GM23338 (cell line): ENCODE data around the gene ARHGAP10. TPM values are rescaled to one million over a fixed set of nuclear protein-coding genes. Genes with fewer than 3 reads are reported as not detected.

Experiments used
- ATAC-seq: fragments of 200-7000 bp; cut with Tn5 transposase; 3 replicates; pipeline ENCODE4 v1.9.1; 2020
- DNase-seq: peaks from one replicate; pipeline ENCODE4 v3.0.0-alpha.2; 2015; ENCODE audit warnings: low spot score
- H2AFZ ChIP-seq: fragments of 200-600 bp; sonication (generic); 2 replicates; pipeline ENCODE4 v1.8.0; 2016; ENCODE audit warnings: antibody characterized with exemption, mild to moderate bottlenecking, moderate library complexity
- H3F3A ChIP-seq: fragments of 200-600 bp; sonication (generic); replicated peaks from 2 replicates; pipeline ENCODE4 v1.8.0; 2017; ENCODE audit warnings: antibody characterized with exemption, mixed run types, low read depth
- H3K27ac ChIP-seq: fragments of 200-600 bp; sonication (generic); 2 replicates; pipeline ENCODE4 v1.6.1; 2016; ENCODE audit warnings: low read depth
- H3K27me3 ChIP-seq: fragments of 200-600 bp; sonication (generic); 2 replicates; pipeline ENCODE4 v1.8.0; 2016; ENCODE audit warnings: mild to moderate bottlenecking, mixed run types, moderate library complexity; ENCODE audit not compliant: insufficient read depth
- H3K36me3 ChIP-seq: fragments of 200-600 bp; sonication (generic); 2 replicates; pipeline ENCODE4 v1.8.0; 2016; ENCODE audit warnings: mild to moderate bottlenecking; ENCODE audit not compliant: insufficient read depth
- H3K4me1 ChIP-seq: fragments of 200-600 bp; sonication (generic); 2 replicates; pipeline ENCODE4 v1.8.0; 2016; ENCODE audit warnings: mild to moderate bottlenecking, moderate library complexity; ENCODE audit not compliant: insufficient read depth
- H3K4me2 ChIP-seq: fragments of 200-600 bp; sonication (generic); 2 replicates; pipeline ENCODE4 v1.7.1; 2017; ENCODE audit warnings: mixed run types
- H3K4me3 ChIP-seq: fragments of 200-600 bp; sonication (generic); 2 replicates; pipeline ENCODE4 v1.6.1; 2016; ENCODE audit warnings: mixed run types
- H3K79me2 ChIP-seq: fragments of 200-600 bp; sonication (generic); replicated peaks from 2 replicates; pipeline ENCODE4 v1.8.0; 2017; ENCODE audit warnings: mild to moderate bottlenecking; ENCODE audit not compliant: insufficient read depth
- H3K9me2 ChIP-seq: fragments of 200-600 bp; sonication (generic); 2 replicates; pipeline ENCODE4 v1.8.0; 2017; ENCODE audit not compliant: insufficient read depth
- H4K20me1 ChIP-seq: fragments of 200-600 bp; sonication (generic); replicated peaks from 2 replicates; pipeline ENCODE4 v1.8.0; 2017; ENCODE audit warnings: mild to moderate bottlenecking; ENCODE audit not compliant: insufficient read depth
- H3K27ac Mint-ChIP-seq: 2 replicates; pipeline ENCODE4 v1.8.0; 2020; ENCODE audit warnings: inconsistent platforms, mild to moderate bottlenecking, moderate library complexity, mixed read lengths
- H3K27me3 Mint-ChIP-seq: 3 replicates; pipeline ENCODE4 v1.8.0; 2022; ENCODE audit warnings: low read depth, mild to moderate bottlenecking, moderate library complexity, mixed read lengths, inconsistent platforms; ENCODE audit not compliant: insufficient read depth, poor library complexity
- H3K36me3 Mint-ChIP-seq: 3 replicates; pipeline ENCODE4 v1.8.0; 2021; ENCODE audit warnings: low read depth, mild to moderate bottlenecking, inconsistent platforms, moderate library complexity, mixed read lengths
- H3K4me1 Mint-ChIP-seq: 3 replicates; pipeline ENCODE4 v1.8.0; 2020; ENCODE audit warnings: mild to moderate bottlenecking, inconsistent platforms, mixed read lengths
- H3K4me3 Mint-ChIP-seq: 3 replicates; pipeline ENCODE4 v1.8.0; 2021; ENCODE audit warnings: moderate library complexity, mild to moderate bottlenecking, inconsistent platforms, mixed read lengths
- H3K9me3 Mint-ChIP-seq: 3 replicates; pipeline ENCODE4 v1.8.0; 2020; ENCODE audit warnings: moderate library complexity, mild to moderate bottlenecking, inconsistent platforms, mixed read lengths
- CREB1 ChIP-seq: fragments of 250-450 bp; sonication (Bioruptor Pico); IDR thresholded peaks from 2 replicates; pipeline ENCODE4 v1.5.0; 2020; ENCODE audit warnings: low read depth, mild to moderate bottlenecking, moderate library complexity
- ETS1 ChIP-seq: IDR thresholded peaks from 2 replicates; pipeline ENCODE4 v1.6.1; 2016; ENCODE audit warnings: antibody characterized with exemption
- EZH2 ChIP-seq: fragments of 200-600 bp; sonication (generic); IDR thresholded peaks from one replicate; pipeline ENCODE4 v1.8.0; 2017; ENCODE audit warnings: antibody characterized with exemption, mild to moderate bottlenecking, low read depth; ENCODE audit not compliant: unreplicated experiment
- EZH2phosphoT487 ChIP-seq: fragments of 200-600 bp; sonication (generic); IDR thresholded peaks from one replicate; pipeline ENCODE4 v1.8.1; 2018; ENCODE audit warnings: antibody characterized with exemption; ENCODE audit not compliant: unreplicated experiment
- JUNB ChIP-seq: IDR thresholded peaks from one replicate; pipeline ENCODE4 v1.6.1; 2016; ENCODE audit warnings: antibody characterized with exemption; ENCODE audit not compliant: unreplicated experiment
- NANOG ChIP-seq: IDR thresholded peaks from 2 replicates; pipeline ENCODE4 v1.6.1; 2016; ENCODE audit warnings: antibody characterized with exemption, borderline replicate concordance
- POLR2AphosphoS5 ChIP-seq: IDR thresholded peaks from 2 replicates; pipeline ENCODE4 v1.6.1; 2016; ENCODE audit warnings: antibody characterized with exemption, low read depth
- ZNF114 ChIP-seq: fragments of 250-450 bp; sonication (Bioruptor Pico); IDR thresholded peaks from 2 replicates; pipeline ENCODE4 v1.5.0; 2020; ENCODE audit warnings: mild to moderate bottlenecking, moderate library complexity
- ZNF331 ChIP-seq: fragments of 250-450 bp; sonication (Bioruptor Pico); IDR thresholded peaks from 2 replicates; pipeline ENCODE4 v1.5.0; 2020; ENCODE audit warnings: low read depth, mild to moderate bottlenecking, moderate library complexity
- polyA plus RNA-seq: library from polyadenylated mRNA; unstranded; fragments of >200 nt; fragmentation: Nextera tagmentation; extraction: Ambion mirVana; gene quantifications from 2 replicates; pipeline ENCODE4 v1.2.1, GENCODE V29; 2016
- total RNA-seq: library from RNA; depleted of rRNA; stranded (reverse); fragments of >200 nt; shearing (Covaris generic); gene quantifications from 2 replicates; pipeline ENCODE4 v1.2.3, GENCODE V29; 2014
- TF ChIP-seq, protein P1 (sequence below): IDR thresholded peaks from one replicate; pipeline ENCODE4 v1.6.1; 2018; ENCODE audit warnings: antibody characterized with exemption; ENCODE audit not compliant: unreplicated experiment

The ARHGAP10 gene
- total and polyA plus RNA-seq, 2 experiments from 2014 or later, result 5.1 to 6.3 TPM

- H3K27me3 ChIP-seq, result no peaks in the 10 kb centered on the region
- Mint-ChIP-seq H3K9me3 (peaks cover 3% of the 10 kb centered on the region; the same call in 2 of the 3 replicates), H3K4me1 (peaks cover 26% of the 10 kb centered on the region), H3K4me3 (no peak overlapping the region), H3K27ac (no peak overlapping the region), H3K36me3 (no peaks in the 10 kb centered on the region; the same call in 2 of the 3 replicates), H3K27me3 (peaks cover 4% of the 10 kb centered on the region)
- H3K4me3 ChIP-seq, result no peak overlapping the region
- no peak for ATAC-seq
- peaks cover 27% of the 10 kb centered on the region for H3K4me1 ChIP-seq
- no peaks in the 10 kb centered on the region for H3F3A ChIP-seq
- H2AFZ ChIP-seq, result no peak overlapping the region
- no peaks in the 10 kb centered on the region for H4K20me1 ChIP-seq
- DNase-seq, result no peak
- no peak overlapping the region for H3K27ac ChIP-seq
- no peaks in the 10 kb centered on the region for H3K79me2 ChIP-seq
- peak overlapping the region; percentile 25; the same call in 1 of the 2 replicates for H3K4me2 ChIP-seq
- no peak for TF ChIP-seq ETS1
- no peak for TF ChIP-seq NANOG
- TF ChIP-seq ZNF331, result no peak
- H3K9me2 ChIP-seq, result peaks cover 8% of the 10 kb centered on the region; the same call in 1 of the 2 replicates
- no peaks in the 10 kb centered on the region for H3K36me3 ChIP-seq
Measured at GRCh38 chr4:148112231-148112982, 380.5 kb downstream of the ARHGAP10 start.

DNA sequence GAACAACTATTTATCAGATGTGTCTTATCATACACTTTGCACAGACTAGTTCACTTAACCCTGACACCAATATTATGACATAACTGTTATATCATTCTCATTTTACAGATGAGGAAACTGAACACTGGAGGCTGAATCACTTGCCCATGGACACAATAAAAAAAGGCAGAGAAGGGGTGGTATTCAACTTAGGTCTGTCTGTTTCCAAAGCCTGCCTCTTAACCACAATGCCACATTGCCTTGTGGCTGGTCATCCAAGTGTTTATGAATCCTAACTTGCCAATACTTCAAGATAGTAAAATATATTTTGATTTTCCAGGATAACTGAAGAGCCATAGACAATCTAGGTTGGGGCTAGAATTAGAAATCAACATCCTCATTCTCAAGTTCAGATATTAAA, 382.5 kb downstream of the ARHGAP10 start:
- Histone ChIP-seq H3K4me1 (peaks cover 27% of the 10 kb centered on the region), H3F3A (no peaks in the 10 kb centered on the region), H3K4me2 (no peak overlapping the region), H3K4me3 (no peak overlapping the region), H3K79me2 (no peaks in the 10 kb centered on the region), H3K27ac (no peak overlapping the region), H4K20me1 (no peaks in the 10 kb centered on the region), H3K27me3 (no peaks in the 10 kb centered on the region), H3K36me3 (no peaks in the 10 kb centered on the region), H3K9me2 (peaks cover 8% of the 10 kb centered on the region; the same call in 1 of the 2 replicates), H2AFZ (no peak overlapping the region)
- no peaks in the 10 kb centered on the region for H3K36me3 Mint-ChIP-seq
- H3K9me3 Mint-ChIP-seq, result no peaks in the 10 kb centered on the region; the same call in 2 of the 3 replicates
- no peak for DNase-seq
- no peak overlapping the region for H3K4me3 Mint-ChIP-seq
- H3K27ac Mint-ChIP-seq, result no peak overlapping the region
- H3K4me1 Mint-ChIP-seq, result peaks cover 30% of the 10 kb centered on the region
- no peaks in the 10 kb centered on the region for H3K27me3 Mint-ChIP-seq
- no peak for ATAC-seq
- TF ChIP-seq POLR2AphosphoS5 (no peak), ZNF114 (CRISPR knock-in tag) (no peak), EZH2 (no peak), ZNF331 (no peak), NANOG (no peak), JUNB (no peak)

- Histone ChIP-seq H2AFZ (no peak overlapping the region), H3F3A (no peaks in the 10 kb centered on the region), H3K4me2 (no peak overlapping the region), H3K4me1 (peaks cover 27% of the 10 kb centered on the region), H3K36me3 (no peaks in the 10 kb centered on the region), H3K27me3 (no peaks in the 10 kb centered on the region), H3K27ac (no peak overlapping the region), H3K4me3 (no peak overlapping the region), H3K79me2 (no peaks in the 10 kb centered on the region), H3K9me2 (peaks cover 8% of the 10 kb centered on the region; the same call in 1 of the 2 replicates), H4K20me1 (no peaks in the 10 kb centered on the region)
- Mint-ChIP-seq H3K36me3 (no peaks in the 10 kb centered on the region), H3K9me3 (no peaks in the 10 kb centered on the region; the same call in 2 of the 3 replicates), H3K27ac (no peak overlapping the region), H3K4me3 (no peak overlapping the region), H3K27me3 (no peaks in the 10 kb centered on the region), H3K4me1 (peaks cover 30% of the 10 kb centered on the region)
- ATAC-seq (no peak), DNase-seq (no peak)
- TF ChIP-seq NANOG, result no peak
- no peak for TF ChIP-seq ETS1
- TF ChIP-seq ZNF331, result no peak
- TF ChIP-seq, protein P1, sequence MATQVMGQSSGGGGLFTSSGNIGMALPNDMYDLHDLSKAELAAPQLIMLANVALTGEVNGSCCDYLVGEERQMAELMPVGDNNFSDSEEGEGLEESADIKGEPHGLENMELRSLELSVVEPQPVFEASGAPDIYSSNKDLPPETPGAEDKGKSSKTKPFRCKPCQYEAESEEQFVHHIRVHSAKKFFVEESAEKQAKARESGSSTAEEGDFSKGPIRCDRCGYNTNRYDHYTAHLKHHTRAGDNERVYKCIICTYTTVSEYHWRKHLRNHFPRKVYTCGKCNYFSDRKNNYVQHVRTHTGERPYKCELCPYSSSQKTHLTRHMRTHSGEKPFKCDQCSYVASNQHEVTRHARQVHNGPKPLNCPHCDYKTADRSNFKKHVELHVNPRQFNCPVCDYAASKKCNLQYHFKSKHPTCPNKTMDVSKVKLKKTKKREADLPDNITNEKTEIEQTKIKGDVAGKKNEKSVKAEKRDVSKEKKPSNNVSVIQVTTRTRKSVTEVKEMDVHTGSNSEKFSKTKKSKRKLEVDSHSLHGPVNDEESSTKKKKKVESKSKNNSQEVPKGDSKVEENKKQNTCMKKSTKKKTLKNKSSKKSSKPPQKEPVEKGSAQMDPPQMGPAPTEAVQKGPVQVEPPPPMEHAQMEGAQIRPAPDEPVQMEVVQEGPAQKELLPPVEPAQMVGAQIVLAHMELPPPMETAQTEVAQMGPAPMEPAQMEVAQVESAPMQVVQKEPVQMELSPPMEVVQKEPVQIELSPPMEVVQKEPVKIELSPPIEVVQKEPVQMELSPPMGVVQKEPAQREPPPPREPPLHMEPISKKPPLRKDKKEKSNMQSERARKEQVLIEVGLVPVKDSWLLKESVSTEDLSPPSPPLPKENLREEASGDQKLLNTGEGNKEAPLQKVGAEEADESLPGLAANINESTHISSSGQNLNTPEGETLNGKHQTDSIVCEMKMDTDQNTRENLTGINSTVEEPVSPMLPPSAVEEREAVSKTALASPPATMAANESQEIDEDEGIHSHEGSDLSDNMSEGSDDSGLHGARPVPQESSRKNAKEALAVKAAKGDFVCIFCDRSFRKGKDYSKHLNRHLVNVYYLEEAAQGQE, result no peak
- no peak for TF ChIP-seq EZH2
- no peak for TF ChIP-seq CREB1 (CRISPR knock-in tag)
- TF ChIP-seq EZH2phosphoT487, result no peak
Measured at GRCh38 chr4:148116264-148116663, 384.4 kb downstream of the ARHGAP10 start.
